ENCODE results near the gene HELB.

DNA sequence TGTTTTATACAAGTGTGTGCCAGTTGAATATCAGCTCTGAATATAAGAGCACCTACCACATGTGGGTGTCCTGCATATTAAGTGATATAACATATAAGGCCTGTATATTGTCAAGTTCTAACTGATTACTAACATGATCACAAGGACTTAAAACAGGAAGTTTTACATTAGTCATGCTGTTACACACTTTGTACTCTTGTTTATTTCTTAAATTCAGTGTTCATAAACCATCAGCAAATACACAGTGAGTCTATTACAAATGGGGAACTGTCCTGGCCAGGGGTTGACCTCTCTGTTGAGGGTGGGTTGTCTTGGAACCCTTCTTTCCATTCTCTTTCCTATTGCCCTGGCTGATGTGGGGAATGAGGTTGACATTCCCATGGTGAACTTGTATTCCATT lies 19.1 kb downstream of the HELB start:
- TF ChIP-seq, protein P1, sequence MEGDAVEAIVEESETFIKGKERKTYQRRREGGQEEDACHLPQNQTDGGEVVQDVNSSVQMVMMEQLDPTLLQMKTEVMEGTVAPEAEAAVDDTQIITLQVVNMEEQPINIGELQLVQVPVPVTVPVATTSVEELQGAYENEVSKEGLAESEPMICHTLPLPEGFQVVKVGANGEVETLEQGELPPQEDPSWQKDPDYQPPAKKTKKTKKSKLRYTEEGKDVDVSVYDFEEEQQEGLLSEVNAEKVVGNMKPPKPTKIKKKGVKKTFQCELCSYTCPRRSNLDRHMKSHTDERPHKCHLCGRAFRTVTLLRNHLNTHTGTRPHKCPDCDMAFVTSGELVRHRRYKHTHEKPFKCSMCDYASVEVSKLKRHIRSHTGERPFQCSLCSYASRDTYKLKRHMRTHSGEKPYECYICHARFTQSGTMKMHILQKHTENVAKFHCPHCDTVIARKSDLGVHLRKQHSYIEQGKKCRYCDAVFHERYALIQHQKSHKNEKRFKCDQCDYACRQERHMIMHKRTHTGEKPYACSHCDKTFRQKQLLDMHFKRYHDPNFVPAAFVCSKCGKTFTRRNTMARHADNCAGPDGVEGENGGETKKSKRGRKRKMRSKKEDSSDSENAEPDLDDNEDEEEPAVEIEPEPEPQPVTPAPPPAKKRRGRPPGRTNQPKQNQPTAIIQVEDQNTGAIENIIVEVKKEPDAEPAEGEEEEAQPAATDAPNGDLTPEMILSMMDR (IDR thresholded peaks at IDR 0.05) = no peak
- TF ChIP-seq POLR2AphosphoS5 (IDR thresholded peaks at IDR 0.05) (no peak), POLR2A (IDR thresholded peaks at IDR 0.05) (no peak)
